Measurements from ENCODE around the gene IL6ST. TPM values are rescaled to one million over a fixed set of nuclear protein-coding genes. Genes with fewer than 3 reads are reported as not detected.
"Not testable (repeated sequence)": the region's sequence is repeated elsewhere in the genome, so short reads cannot be mapped to it uniquely, and the experiment has no call there.

IL6ST gene
- total RNA-seq, 1 experiment from 2014 or later: 7.8 TPM

DNA sequence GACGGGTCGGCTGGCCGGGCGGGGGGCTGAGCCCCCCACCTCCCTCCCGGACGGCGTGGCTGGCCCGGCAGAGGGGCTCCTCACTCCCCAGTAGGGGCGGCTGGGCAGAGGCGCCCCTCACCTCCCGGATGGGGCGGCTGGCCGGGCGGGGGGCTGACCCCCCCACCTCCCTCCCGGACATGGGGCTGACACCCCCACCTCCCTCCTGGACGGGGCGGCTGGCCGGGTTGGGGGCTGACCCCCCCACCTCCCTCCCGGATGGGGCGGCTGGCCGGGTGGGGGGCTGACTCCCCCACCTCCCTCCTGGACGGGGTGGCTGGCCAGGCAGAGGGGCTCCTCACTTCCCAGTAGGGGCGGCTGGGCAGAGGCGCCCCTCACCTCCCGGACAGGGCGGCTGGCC is 19.9 kb upstream of the IL6ST start:
- DNase-seq; H3K4me3 ChIP-seq (ENCODE audit: insufficient read depth, low read depth, low read length); H3K36me3 ChIP-seq (replicated peaks; ENCODE audit: control insufficient read depth, insufficient read depth, low read length); H3K27me3 ChIP-seq (ENCODE audit: control insufficient read depth, insufficient read depth, low read length): not testable (repeated sequence)

DNA sequence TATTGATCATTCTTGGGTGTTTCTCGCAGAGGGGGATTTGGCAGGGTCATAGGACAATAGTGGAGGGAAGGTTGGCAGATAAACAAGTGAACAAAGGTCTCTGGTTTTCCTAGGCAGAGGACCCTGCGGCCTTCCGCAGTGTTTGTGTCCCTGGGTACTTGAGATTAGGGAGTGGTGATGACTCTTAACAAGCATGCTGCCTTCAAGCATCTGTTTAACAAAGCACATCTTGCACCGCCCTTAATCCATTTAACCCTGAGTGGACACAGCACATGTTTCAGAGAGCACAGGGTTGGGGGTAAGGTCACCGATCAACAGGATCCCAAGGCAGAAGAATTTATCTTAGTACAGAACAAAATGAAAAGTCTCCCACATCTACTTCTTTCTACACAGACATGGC is 19.2 kb upstream of the IL6ST start:
- H3K36me3 ChIP-seq (replicated peaks; ENCODE audit: control insufficient read depth, insufficient read depth, low read length); DNase-seq; H3K27me3 ChIP-seq (ENCODE audit: control insufficient read depth, insufficient read depth, low read length); H3K4me3 ChIP-seq (ENCODE audit: insufficient read depth, low read depth, low read length): not testable (repeated sequence)

GRCh38 chr5:56012281-56012963 is 17.7 kb upstream of the IL6ST start:
- Histone ChIP-seq H3K36me3 (replicated peaks; ENCODE audit: control insufficient read depth, insufficient read depth, low read length) (no peaks in the 10 kb centered on the region), H3K4me3 (ENCODE audit: insufficient read depth, low read depth, low read length) (no peak overlapping the region), H3K27me3 (ENCODE audit: control insufficient read depth, insufficient read depth, low read length) (no peaks in the 10 kb centered on the region)
- DNase-seq: no peak

GRCh38 chr5:56011835-56012234 is 17.1 kb upstream of the IL6ST start:
- DNase-seq: no peak
- H3K36me3 ChIP-seq (replicated peaks; ENCODE audit: control insufficient read depth, insufficient read depth, low read length): no peaks in the 10 kb centered on the region
- H3K27me3 ChIP-seq (ENCODE audit: control insufficient read depth, insufficient read depth, low read length): no peaks in the 10 kb centered on the region
- no peak overlapping the region for H3K4me3 ChIP-seq (ENCODE audit: insufficient read depth, low read depth, low read length)

DNA sequence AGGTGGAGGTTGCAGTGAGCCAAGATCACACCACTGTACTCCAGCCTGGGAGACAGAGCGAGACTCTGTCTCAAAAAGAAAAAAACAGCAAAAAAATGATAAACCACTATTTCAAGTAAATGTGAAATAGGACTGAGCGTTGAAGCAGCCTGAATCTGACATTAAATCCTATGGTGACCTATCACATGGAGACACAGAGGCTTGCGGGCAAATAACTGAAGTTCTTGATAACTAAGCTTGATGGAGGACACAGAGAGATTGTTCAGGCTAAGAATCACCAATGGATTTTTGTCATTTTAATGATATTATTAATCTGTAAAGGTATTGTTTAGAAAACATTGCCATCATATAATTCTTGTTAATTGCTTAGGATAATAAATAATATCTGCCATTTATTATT is 15.7 kb upstream of the IL6ST start:
- no peak for DNase-seq
- H3K36me3 ChIP-seq (replicated peaks; ENCODE audit: control insufficient read depth, insufficient read depth, low read length): no peaks in the 10 kb centered on the region
- H3K27me3 ChIP-seq (ENCODE audit: control insufficient read depth, insufficient read depth, low read length): no peaks in the 10 kb centered on the region
- H3K4me3 ChIP-seq (ENCODE audit: insufficient read depth, low read depth, low read length): no peak overlapping the region

- Histone ChIP-seq H3K27me3 (ENCODE audit: control insufficient read depth, insufficient read depth, low read length) (no peaks in the 10 kb centered on the region), H3K4me3 (ENCODE audit: insufficient read depth, low read depth, low read length) (no peak overlapping the region)
- no peak for DNase-seq
These were observed 11.8 kb upstream of the IL6ST start for GRCh38 chr5:56006600-56006999.

DNA sequence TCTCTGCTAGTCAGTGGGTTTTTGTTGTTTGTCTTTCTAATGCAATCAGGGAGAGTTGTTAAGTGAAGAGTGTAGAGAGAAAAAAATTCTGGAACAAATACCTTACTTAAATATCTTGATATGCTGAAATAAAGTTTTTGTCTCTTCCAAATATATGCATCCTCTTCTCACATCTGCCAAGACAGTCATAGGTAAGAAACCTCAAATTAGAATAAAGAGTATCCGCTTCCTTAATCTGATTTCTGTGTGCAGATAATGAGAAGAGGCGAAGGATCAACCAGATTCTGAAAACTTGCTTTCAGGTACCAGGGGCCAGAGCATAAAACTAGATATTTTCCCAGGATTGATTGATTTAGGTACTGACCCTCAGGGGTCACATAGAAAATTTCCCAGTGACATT is 11.3 kb upstream of the IL6ST start:
- H3K27me3 ChIP-seq (ENCODE audit: control insufficient read depth, insufficient read depth, low read length): no peaks in the 10 kb centered on the region
- H3K36me3 ChIP-seq (replicated peaks; ENCODE audit: control insufficient read depth, insufficient read depth, low read length): no peaks in the 10 kb centered on the region
- DNase-seq: no peak
- H3K4me3 ChIP-seq (ENCODE audit: insufficient read depth, low read depth, low read length): no peak overlapping the region

More at GRCh38 chr5:56006600-56006999, 11.8 kb upstream of the IL6ST start:
- no peaks in the 10 kb centered on the region for H3K36me3 ChIP-seq (replicated peaks; ENCODE audit: control insufficient read depth, insufficient read depth, low read length)

- H3K27me3 ChIP-seq (ENCODE audit: control insufficient read depth, insufficient read depth, low read length): no peaks in the 10 kb centered on the region
- no peaks in the 10 kb centered on the region for H3K36me3 ChIP-seq (replicated peaks; ENCODE audit: control insufficient read depth, insufficient read depth, low read length)
- H3K4me3 ChIP-seq (ENCODE audit: insufficient read depth, low read depth, low read length): no peak overlapping the region
- DNase-seq: no peak
These were observed 10.1 kb upstream of the IL6ST start for GRCh38 chr5:56004874-56005273.

GRCh38 chr5:56003679-56004078 is 8.9 kb upstream of the IL6ST start:
- no peak overlapping the region for H3K4me3 ChIP-seq (ENCODE audit: insufficient read depth, low read depth, low read length)
- H3K27me3 ChIP-seq (ENCODE audit: control insufficient read depth, insufficient read depth, low read length): no peaks in the 10 kb centered on the region
- no peak for DNase-seq
- no peaks in the 10 kb centered on the region for H3K36me3 ChIP-seq (replicated peaks; ENCODE audit: control insufficient read depth, insufficient read depth, low read length)

- Histone ChIP-seq H3K4me3 (ENCODE audit: insufficient read depth, low read depth, low read length) (no peak overlapping the region), H3K36me3 (replicated peaks; ENCODE audit: control insufficient read depth, insufficient read depth, low read length) (no peaks in the 10 kb centered on the region), H3K27me3 (ENCODE audit: control insufficient read depth, insufficient read depth, low read length) (no peaks in the 10 kb centered on the region)
- DNase-seq: no peak
These were observed 8.4 kb upstream of the IL6ST start for GRCh38 chr5:56003179-56003578.

- no peaks in the 10 kb centered on the region for H3K36me3 ChIP-seq (replicated peaks; ENCODE audit: control insufficient read depth, insufficient read depth, low read length)
- no peak for DNase-seq
- H3K27me3 ChIP-seq (ENCODE audit: control insufficient read depth, insufficient read depth, low read length): no peaks in the 10 kb centered on the region
- no peak overlapping the region for H3K4me3 ChIP-seq (ENCODE audit: insufficient read depth, low read depth, low read length)
These were observed 7.5 kb upstream of the IL6ST start for GRCh38 chr5:56002303-56002702.

GRCh38 chr5:56000221-56000620 is 5.5 kb upstream of the IL6ST start:
- H3K4me3 ChIP-seq (ENCODE audit: insufficient read depth, low read depth, low read length); DNase-seq: not testable (repeated sequence)

DNA sequence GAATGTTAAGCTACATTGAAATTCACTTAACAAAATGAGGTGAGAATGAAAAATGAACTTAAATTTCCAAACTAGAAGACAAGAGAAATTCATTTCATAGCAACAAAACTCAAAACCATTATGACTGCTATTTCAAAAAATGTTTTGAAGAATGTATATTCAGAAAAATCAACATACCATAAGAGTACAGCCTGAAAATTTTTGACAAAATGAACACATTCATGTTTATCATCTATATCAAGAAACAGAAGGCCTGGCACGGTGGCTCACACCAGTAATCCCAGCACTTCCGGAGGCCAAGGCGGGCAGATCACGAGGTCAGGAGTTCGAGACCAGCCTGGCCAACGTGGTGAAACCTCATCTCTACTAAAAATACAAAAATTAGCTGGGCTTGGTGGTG is 4.2 kb upstream of the IL6ST start:
- Histone ChIP-seq H3K4me3 (ENCODE audit: insufficient read depth, low read depth, low read length) (no peak overlapping the region), H3K36me3 (replicated peaks; ENCODE audit: control insufficient read depth, insufficient read depth, low read length) (no peaks in the 10 kb centered on the region), H3K27me3 (ENCODE audit: control insufficient read depth, insufficient read depth, low read length) (no peaks in the 10 kb centered on the region)
- DNase-seq: no peak

More at GRCh38 chr5:56000221-56000620, 5.5 kb upstream of the IL6ST start:
- not testable (repeated sequence) for H3K36me3 ChIP-seq (replicated peaks; ENCODE audit: control insufficient read depth, insufficient read depth, low read length); H3K27me3 ChIP-seq (ENCODE audit: control insufficient read depth, insufficient read depth, low read length)

GRCh38 chr5:55997742-55998351 is 3.1 kb upstream of the IL6ST start:
- Histone ChIP-seq H3K36me3 (replicated peaks; ENCODE audit: control insufficient read depth, insufficient read depth, low read length) (no peaks in the 10 kb centered on the region), H3K27me3 (ENCODE audit: control insufficient read depth, insufficient read depth, low read length) (no peaks in the 10 kb centered on the region), H3K4me3 (ENCODE audit: insufficient read depth, low read depth, low read length) (no peak overlapping the region)
- DNase-seq: no peak

DNA sequence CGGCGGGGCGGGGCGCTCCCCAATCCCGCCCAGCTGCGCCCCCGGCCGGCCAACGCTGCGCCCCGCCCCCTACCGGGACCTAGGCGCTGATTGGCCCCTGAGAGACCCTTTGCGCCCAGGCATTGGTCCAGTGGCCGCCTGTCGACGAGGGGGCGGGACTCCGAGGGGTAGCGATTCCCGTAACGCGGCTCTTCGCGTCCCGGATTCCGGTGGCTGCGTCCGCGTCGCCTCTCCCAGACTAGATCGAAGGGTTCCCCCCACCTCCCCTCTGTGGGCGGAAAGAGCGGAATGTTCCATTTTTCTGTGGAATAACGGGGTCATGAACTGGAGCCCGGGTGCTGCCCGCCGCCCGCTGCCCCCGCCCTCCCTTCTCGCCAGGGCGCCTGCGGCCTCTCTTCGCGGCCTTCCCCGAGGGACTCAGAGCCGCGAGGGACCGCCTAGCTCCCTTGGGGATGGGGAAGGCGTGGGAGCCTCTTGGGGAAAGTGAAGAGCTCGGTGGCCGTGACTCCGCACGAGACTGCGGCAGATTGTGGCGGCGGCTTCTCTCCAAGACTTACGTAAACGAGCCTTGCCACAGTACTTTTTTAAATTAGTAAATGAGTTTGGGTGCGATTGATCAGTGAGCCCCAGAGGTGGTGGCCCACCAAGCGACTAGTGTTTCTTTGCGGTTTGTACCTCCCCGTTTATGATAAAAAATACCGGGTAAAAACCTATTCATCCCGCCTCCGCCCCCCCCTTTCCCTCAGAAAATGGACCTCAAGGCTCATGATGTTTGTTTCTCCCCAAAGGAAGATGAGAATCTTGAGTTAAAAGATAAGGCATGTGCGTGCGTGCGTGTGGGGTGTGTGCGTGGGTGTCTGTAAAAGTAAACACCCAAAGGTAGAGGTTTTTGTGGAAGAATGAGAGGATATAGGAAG is 493 bp upstream of the IL6ST start:
- Histone ChIP-seq H3K36me3 (replicated peaks; ENCODE audit: control insufficient read depth, insufficient read depth, low read length) (no peaks in the 10 kb centered on the region), H3K27me3 (ENCODE audit: control insufficient read depth, insufficient read depth, low read length) (no peaks in the 10 kb centered on the region), H3K4me3 (ENCODE audit: insufficient read depth, low read depth, low read length) (peak overlapping the region; percentile 68)
- peak; percentile 96 for DNase-seq

Data from H7 (cell line).